ENCODE measurements around the gene RANBP10. TPM values are rescaled to one million over a fixed set of nuclear protein-coding genes. Genes with fewer than 3 reads are reported as not detected.

RANBP10 gene
- total and polyA plus RNA-seq, 2 experiments from 2014 or later, result 9.0 to 13.6 TPM

GRCh38 chr16:67752641-67753040, 53.7 kb downstream of the RANBP10 start:
- TF ChIP-seq NANOG (IDR thresholded peaks at IDR 0.05; ENCODE audit: borderline replicate concordance), result no peak
- TF ChIP-seq EZH2 (IDR thresholded peaks at IDR 0.05; ENCODE audit: low read depth, unreplicated experiment), result no peak
- no peak for TF ChIP-seq ETS1 (IDR thresholded peaks at IDR 0.05)
- TF ChIP-seq POLR2AphosphoS5 (IDR thresholded peaks at IDR 0.05; ENCODE audit: low read depth), result no peak
- TF ChIP-seq ZNF331 (CRISPR knock-in tag; IDR thresholded peaks at IDR 0.05; ENCODE audit: low read depth), result no peak
- no peak for TF ChIP-seq ZNF114 (CRISPR knock-in tag; IDR thresholded peaks at IDR 0.05)
- TF ChIP-seq REST (IDR thresholded peaks at IDR 0.05; ENCODE audit: unreplicated experiment), result no peak
- TF ChIP-seq STAT1 (IDR thresholded peaks at IDR 0.05; ENCODE audit: unreplicated experiment), result no peak
- no peak for TF ChIP-seq EZH2phosphoT487 (IDR thresholded peaks at IDR 0.05; ENCODE audit: unreplicated experiment)
- no peak for TF ChIP-seq ZNF462 (CRISPR knock-in tag; IDR thresholded peaks at IDR 0.05)
- no peak for TF ChIP-seq CTCF (conservative IDR thresholded peaks at IDR 0.05; ENCODE audit: low read depth in 2 of 2)
- TF ChIP-seq CREB1 (CRISPR knock-in tag; IDR thresholded peaks at IDR 0.05; ENCODE audit: low read depth), result no peak
- TF ChIP-seq JUNB (IDR thresholded peaks at IDR 0.05; ENCODE audit: unreplicated experiment), result no peak
- Histone ChIP-seq H3K36me3 (ENCODE audit: insufficient read depth) (no peaks in the 10 kb centered on the region), H4K20me1 (replicated peaks; ENCODE audit: insufficient read depth) (no peaks in the 10 kb centered on the region; the same call in 1 of the 2 replicates), H3K27ac (ENCODE audit: low read depth) (peak overlapping the region; percentile 50; the same call in 1 of the 2 replicates), H2AFZ (no peak overlapping the region), H3K27me3 (ENCODE audit: insufficient read depth) (no peaks in the 10 kb centered on the region), H3F3A (replicated peaks; ENCODE audit: low read depth) (no peaks in the 10 kb centered on the region), H3K4me1 (ENCODE audit: insufficient read depth) (peaks cover 5% of the 10 kb centered on the region; the same call in 1 of the 2 replicates), H3K4me2 (no peak overlapping the region), H3K4me3 (no peak overlapping the region), H3K79me2 (replicated peaks; ENCODE audit: insufficient read depth) (no peaks in the 10 kb centered on the region), H3K9me2 (ENCODE audit: insufficient read depth) (no peaks in the 10 kb centered on the region)
- Mint-ChIP-seq H3K27me3 (ENCODE audit: insufficient read depth, low read depth, poor library complexity) (peaks cover 5% of the 10 kb centered on the region), H3K36me3 (ENCODE audit: low read depth) (no peaks in the 10 kb centered on the region), H3K27ac (no peak overlapping the region), H3K4me3 (no peak overlapping the region), H3K9me3 (no peaks in the 10 kb centered on the region), H3K4me1 (peaks cover 6% of the 10 kb centered on the region)
- DNase-seq (ENCODE audit: low spot score) (no peak), ATAC-seq (peak; percentile 64)
